SK-N-SH (cell line): ENCODE data around the gene RBM7.

Source experiments
- CHD2 ChIP-seq: fragments of 150-350 bp; IDR thresholded peaks from 2 replicates; pipeline ENCODE4 v1.6.1; 2018; ENCODE audit warnings: low read length; ENCODE audit not compliant: partially characterized antibody
- EP300 ChIP-seq, 2 experiments: IDR thresholded peaks; 2 replicates each; pipeline versions ENCODE4 v1.4.0 to v1.6.1; 2012; ENCODE audit warnings: borderline replicate concordance in 1 of 2, low read depth in 1 of 2, low read length in 1 of 2
- EZH2phosphoT487 ChIP-seq: fragments of 200-600 bp; sonication (generic); IDR thresholded peaks from 2 replicates; pipeline ENCODE4 v1.6.1; 2017; ENCODE audit warnings: low read depth, mixed run types, mild to moderate bottlenecking, antibody characterized with exemption, moderate library complexity, borderline replicate concordance
- FOXJ3 ChIP-seq: sonication (generic); formaldehyde crosslinking; IDR thresholded peaks from 2 replicates; pipeline ENCODE4 v1.5.1; 2020; ENCODE audit warnings: mild to moderate bottlenecking, missing genetic modification reagents
- GABPA ChIP-seq: IDR thresholded peaks from 2 replicates; pipeline ENCODE4 v1.4.0; 2012; ENCODE audit warnings: low read depth, mild to moderate bottlenecking
- GATA2 ChIP-seq: sonication (generic); formaldehyde crosslinking; IDR thresholded peaks from 2 replicates; pipeline ENCODE4 v1.5.0; 2020; ENCODE audit warnings: mild to moderate bottlenecking, missing genetic modification reagents
- NFIC ChIP-seq: IDR thresholded peaks from 2 replicates; pipeline ENCODE4 v1.4.0; 2012; ENCODE audit warnings: borderline replicate concordance
- POLR2AphosphoS5 ChIP-seq: IDR thresholded peaks from 2 replicates; pipeline ENCODE4 v1.6.1; 2012; ENCODE audit warnings: low read depth, low read length
- RFX5 ChIP-seq: IDR thresholded peaks from 2 replicates; pipeline ENCODE4 v1.6.1; 2012; ENCODE audit warnings: mild to moderate bottlenecking, improper control_type of control experiment, low read length
- TEAD4 ChIP-seq: IDR thresholded peaks from 2 replicates; pipeline ENCODE4 v1.4.0; 2012; ENCODE audit warnings: mild to moderate bottlenecking, borderline replicate concordance; ENCODE audit not compliant: insufficient read depth
- YY1 ChIP-seq: IDR thresholded peaks from 2 replicates; pipeline ENCODE4 v1.4.0; 2012; ENCODE audit warnings: low read depth, mild to moderate bottlenecking
- TF ChIP-seq, protein P1 (sequence below): fragments of 200-600 bp; sonication (generic); IDR thresholded peaks from 2 replicates; pipeline ENCODE4 v1.6.1; 2017; ENCODE audit warnings: antibody characterized with exemption, mild to moderate bottlenecking, moderate library complexity

DNA sequence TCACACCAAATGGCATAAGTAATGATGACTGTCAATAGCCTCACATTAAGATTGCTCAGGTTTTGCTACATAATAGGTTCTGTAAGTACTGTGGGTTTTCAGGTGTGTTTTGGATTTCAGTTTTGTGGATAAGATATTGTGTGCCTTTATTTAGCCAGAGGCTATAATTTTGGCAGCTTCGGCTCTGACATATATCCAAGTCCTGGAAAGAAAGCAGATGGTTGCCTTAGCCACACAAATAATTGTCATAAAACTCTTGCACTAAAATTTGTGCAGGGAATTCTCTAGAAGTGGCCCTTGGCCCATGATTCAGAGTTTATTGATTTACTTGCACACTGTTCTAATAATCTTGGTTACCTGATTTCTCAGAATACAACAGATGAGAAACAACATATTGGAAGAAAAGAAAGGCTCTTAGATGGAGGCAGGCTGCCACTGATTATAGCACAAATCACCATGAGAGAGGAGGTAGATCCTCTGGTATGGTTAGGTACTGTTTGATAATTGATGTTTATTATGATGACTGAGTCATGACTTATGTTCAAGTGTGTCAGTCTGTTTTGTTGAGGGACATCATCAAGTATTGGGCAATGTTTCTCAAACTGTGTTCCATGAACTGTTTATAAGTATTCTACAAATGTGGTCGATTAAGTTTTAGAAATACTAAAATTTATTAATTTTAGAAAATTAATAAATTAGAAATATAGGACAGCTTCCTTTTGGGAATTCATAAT, 48.5 kb downstream of the RBM7 start:
- TF ChIP-seq, protein P1, sequence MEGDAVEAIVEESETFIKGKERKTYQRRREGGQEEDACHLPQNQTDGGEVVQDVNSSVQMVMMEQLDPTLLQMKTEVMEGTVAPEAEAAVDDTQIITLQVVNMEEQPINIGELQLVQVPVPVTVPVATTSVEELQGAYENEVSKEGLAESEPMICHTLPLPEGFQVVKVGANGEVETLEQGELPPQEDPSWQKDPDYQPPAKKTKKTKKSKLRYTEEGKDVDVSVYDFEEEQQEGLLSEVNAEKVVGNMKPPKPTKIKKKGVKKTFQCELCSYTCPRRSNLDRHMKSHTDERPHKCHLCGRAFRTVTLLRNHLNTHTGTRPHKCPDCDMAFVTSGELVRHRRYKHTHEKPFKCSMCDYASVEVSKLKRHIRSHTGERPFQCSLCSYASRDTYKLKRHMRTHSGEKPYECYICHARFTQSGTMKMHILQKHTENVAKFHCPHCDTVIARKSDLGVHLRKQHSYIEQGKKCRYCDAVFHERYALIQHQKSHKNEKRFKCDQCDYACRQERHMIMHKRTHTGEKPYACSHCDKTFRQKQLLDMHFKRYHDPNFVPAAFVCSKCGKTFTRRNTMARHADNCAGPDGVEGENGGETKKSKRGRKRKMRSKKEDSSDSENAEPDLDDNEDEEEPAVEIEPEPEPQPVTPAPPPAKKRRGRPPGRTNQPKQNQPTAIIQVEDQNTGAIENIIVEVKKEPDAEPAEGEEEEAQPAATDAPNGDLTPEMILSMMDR = no peak
- TF ChIP-seq RFX5 (no peak), EZH2phosphoT487 (no peak), TEAD4 (no peak), CHD2 (no peak), YY1 (no peak), GABPA (no peak), POLR2AphosphoS5 (no peak), FOXJ3 (CRISPR knock-in tag) (no peak), GATA2 (CRISPR knock-in tag) (no peak), NFIC (no peak), EP300 (IDR thresholded peaks at IDR 0.05; ENCODE audit: borderline replicate concordance in 1 of 2, low read depth in 1 of 2, low read length in 1 of 2) (no peak)
